HEK293 (cell line): ENCODE data around the gene TTYH2.

Source experiments
- CTCF ChIA-PET: fragments of 350-600 bp; formaldehyde crosslinking; extraction: SDS; loops from one replicate; lab custom pipeline; 2021; ENCODE audit warnings: antibody characterized with exemption; lab: Yijun Ruan, JAX
- POLR2A ChIA-PET: fragments of 300-600 bp; formaldehyde crosslinking; extraction: SDS; loops from one replicate; lab custom pipeline; 2020; ENCODE audit warnings: antibody characterized with exemption, inconsistent platforms; lab: Yijun Ruan, JAX
- H3K27ac ChIP-seq: fragments of 200-500 bp; sonication (Bioruptor generic); 2 replicates; pipeline ENCODE4 v1.5.1; 2014; ENCODE audit warnings: low read depth, low read length, control low read depth, inconsistent platforms; ENCODE audit errors: extremely low read depth
- H3K36me3 ChIP-seq, 2 experiments: fragments of 200-500 bp in 1 of 2; sonication (Bioruptor generic) in 1 of 2; 1 replicate in 1 of 2; 2 replicates in 1 of 2; pipeline ENCODE4 v1.5.1; 2014 to 2017; ENCODE audit warnings: inconsistent platforms in 2 of 2, low read length in 2 of 2; ENCODE audit not compliant: control insufficient read depth in 2 of 2, insufficient read depth in 1 of 2
- H3K4me1 ChIP-seq: fragments of 200-500 bp; sonication (Bioruptor generic); 2 replicates; pipeline ENCODE4 v1.5.1; 2014; ENCODE audit warnings: mild to moderate bottlenecking, low read length, inconsistent platforms; ENCODE audit not compliant: control insufficient read depth, insufficient read depth
- H3K4me3 ChIP-seq: 2 replicates; pipeline ENCODE4 v1.5.1; 2011; ENCODE audit warnings: low read depth, mild to moderate bottlenecking, control low read depth, low read length, moderate library complexity
- H3K9me3 ChIP-seq: fragments of 200-500 bp; sonication (Bioruptor generic); 2 replicates; pipeline ENCODE4 v1.5.1; 2014; ENCODE audit warnings: low read depth, low read length, inconsistent platforms; ENCODE audit not compliant: control insufficient read depth, insufficient read depth
- EGR2 ChIP-seq: fragments of 450-650 bp; formaldehyde crosslinking; IDR thresholded peaks from 2 replicates; pipeline ENCODE4 v1.5.1; 2016; ENCODE audit warnings: low read depth, missing biosample characterization, missing genetic modification characterization
- GLIS1 ChIP-seq: fragments of 450-650 bp; formaldehyde crosslinking; IDR thresholded peaks from 2 replicates; pipeline ENCODE4 v1.5.1; 2016; ENCODE audit warnings: missing biosample characterization, missing genetic modification characterization
- HOXD13 ChIP-seq: sonication (generic); formaldehyde crosslinking; IDR thresholded peaks from 2 replicates; pipeline ENCODE4 v1.8.0; 2022; ENCODE audit warnings: missing genetic modification reagents, borderline replicate concordance
- KLF9 ChIP-seq: fragments of 450-650 bp; formaldehyde crosslinking; IDR thresholded peaks from 2 replicates; pipeline ENCODE4 v1.5.1; 2016; ENCODE audit warnings: missing biosample characterization, missing genetic modification characterization, low read depth
- OSR2 ChIP-seq: fragments of 450-650 bp; formaldehyde crosslinking; IDR thresholded peaks from 2 replicates; pipeline ENCODE4 v1.5.1; 2016; ENCODE audit warnings: missing biosample characterization, missing genetic modification characterization
- PRDM1 ChIP-seq: fragments of 450-650 bp; formaldehyde crosslinking; IDR thresholded peaks from 2 replicates; pipeline ENCODE4; 2016; ENCODE audit warnings: missing biosample characterization, missing genetic modification characterization
- SCRT1 ChIP-seq: fragments of 450-650 bp; formaldehyde crosslinking; IDR thresholded peaks from 2 replicates; pipeline ENCODE4 v1.5.1; 2016; ENCODE audit warnings: missing biosample characterization, missing genetic modification characterization, borderline replicate concordance
- TSHZ1 ChIP-seq: fragments of 450-650 bp; formaldehyde crosslinking; IDR thresholded peaks from 2 replicates; pipeline ENCODE4 v1.5.1; 2016; ENCODE audit warnings: missing biosample characterization, missing genetic modification characterization, borderline replicate concordance
- ZBTB17 ChIP-seq: fragments of 450-650 bp; formaldehyde crosslinking; IDR thresholded peaks from 2 replicates; pipeline ENCODE4 v1.5.1; 2016; ENCODE audit warnings: missing biosample characterization, missing genetic modification characterization
- ZEB2 ChIP-seq: fragments of 450-650 bp; formaldehyde crosslinking; IDR thresholded peaks from 2 replicates; pipeline ENCODE4 v1.5.1; 2016; ENCODE audit warnings: missing biosample characterization, missing genetic modification characterization
- ZNF10 ChIP-seq: fragments of 450-650 bp; formaldehyde crosslinking; IDR thresholded peaks from 2 replicates; pipeline ENCODE4 v1.5.1; 2017; ENCODE audit warnings: missing biosample characterization, missing genetic modification characterization
- ZNF157 ChIP-seq: fragments of 450-650 bp; formaldehyde crosslinking; IDR thresholded peaks from 2 replicates; pipeline ENCODE4 v1.5.1; 2016; ENCODE audit warnings: missing biosample characterization, missing genetic modification characterization
- ZNF223 ChIP-seq: fragments of 450-650 bp; formaldehyde crosslinking; IDR thresholded peaks from 2 replicates; pipeline ENCODE4 v1.5.1; 2016; ENCODE audit warnings: missing biosample characterization, missing genetic modification characterization
- ZNF266 ChIP-seq: fragments of 450-650 bp; formaldehyde crosslinking; IDR thresholded peaks from 2 replicates; pipeline ENCODE4 v1.5.1; 2016; ENCODE audit warnings: missing biosample characterization, missing genetic modification characterization, low read depth
- ZNF324 ChIP-seq: fragments of 450-650 bp; formaldehyde crosslinking; IDR thresholded peaks from 2 replicates; pipeline ENCODE4 v1.5.1; 2016; ENCODE audit warnings: missing biosample characterization, missing genetic modification characterization
- ZNF335 ChIP-seq: fragments of 450-650 bp; formaldehyde crosslinking; conservative IDR thresholded peaks from 2 replicates; pipeline ENCODE4 v1.5.1; 2016; ENCODE audit warnings: missing biosample characterization, missing genetic modification characterization
- ZNF362 ChIP-seq: fragments of 450-650 bp; formaldehyde crosslinking; IDR thresholded peaks from 2 replicates; pipeline ENCODE4 v1.5.1; 2016; ENCODE audit warnings: missing biosample characterization, missing genetic modification characterization
- ZNF510 ChIP-seq: fragments of 450-650 bp; formaldehyde crosslinking; IDR thresholded peaks from 2 replicates; pipeline ENCODE4 v1.5.1; 2018; ENCODE audit warnings: mild to moderate bottlenecking, missing genetic modification characterization, missing biosample characterization; ENCODE audit not compliant: insufficient replicate concordance
- ZNF560 ChIP-seq: fragments of 450-650 bp; formaldehyde crosslinking; IDR thresholded peaks from 2 replicates; pipeline ENCODE4 v1.5.1; 2017; ENCODE audit warnings: missing biosample characterization, missing genetic modification characterization, borderline replicate concordance
- ZNF707 ChIP-seq: fragments of 450-650 bp; formaldehyde crosslinking; IDR thresholded peaks from 2 replicates; pipeline ENCODE4 v1.5.1; 2016; ENCODE audit warnings: missing biosample characterization, missing genetic modification characterization
- ZNF768 ChIP-seq: fragments of 450-650 bp; formaldehyde crosslinking; IDR thresholded peaks from 2 replicates; pipeline ENCODE4 v1.5.1; 2018; ENCODE audit warnings: missing biosample characterization, mild to moderate bottlenecking, missing genetic modification characterization
- ZNF837 ChIP-seq: fragments of 450-650 bp; formaldehyde crosslinking; IDR thresholded peaks from 2 replicates; pipeline ENCODE4 v1.5.1; 2016; ENCODE audit warnings: missing biosample characterization, missing genetic modification characterization
- ZSCAN16 ChIP-seq: fragments of 450-650 bp; formaldehyde crosslinking; IDR thresholded peaks from 2 replicates; pipeline ENCODE4 v1.5.1; 2016; ENCODE audit warnings: missing biosample characterization, missing genetic modification characterization
- TF ChIP-seq, protein P1 (sequence below): fragments of 450-650 bp; formaldehyde crosslinking; IDR thresholded peaks from 2 replicates; pipeline ENCODE4 v1.5.1; 2016; ENCODE audit warnings: missing biosample characterization, missing genetic modification characterization
- TF ChIP-seq, protein P2 (sequence below): fragments of 450-650 bp; formaldehyde crosslinking; IDR thresholded peaks from 2 replicates; pipeline ENCODE4 v1.5.1; 2016; ENCODE audit warnings: missing biosample characterization, missing genetic modification characterization
- TF ChIP-seq, protein P3 (sequence below): fragments of 450-650 bp; formaldehyde crosslinking; IDR thresholded peaks from 2 replicates; pipeline ENCODE4 v1.5.1; 2016; ENCODE audit warnings: missing biosample characterization, missing genetic modification characterization

TTYH2 gene

DNA sequence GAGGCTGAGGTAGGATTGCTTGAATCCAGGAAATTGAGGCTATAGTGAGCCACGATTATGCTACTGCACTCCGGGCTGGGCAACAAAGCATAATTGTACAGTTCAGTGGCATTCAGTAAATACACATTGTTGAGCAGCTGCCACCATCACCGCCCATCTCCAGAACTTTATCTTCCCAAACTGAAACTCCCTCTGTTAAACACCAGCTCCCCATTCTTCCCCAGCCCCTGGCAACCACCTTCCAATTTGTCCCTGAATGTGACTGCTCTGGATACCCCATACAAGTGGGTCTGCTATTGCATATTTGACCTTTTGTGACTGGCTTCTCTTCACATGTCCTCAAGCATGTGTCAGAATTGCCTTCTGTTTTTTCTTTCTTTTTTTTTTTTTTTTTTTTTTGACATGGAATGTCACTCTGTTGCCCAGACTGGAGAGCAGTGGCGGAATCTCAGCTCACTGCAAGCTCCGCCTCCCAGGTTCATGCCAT lies 7.0 kb upstream of the TTYH2 start (continued):
- no peak for TF ChIP-seq ZNF560 (tag by site-specific recombination)
- TF ChIP-seq ZSCAN16, result no peak
- 0 out of 2 replicates have a peak, but pooled peaks have one; percentile 16 for TF ChIP-seq ZBTB17 (tag by site-specific recombination)
- no peak for TF ChIP-seq ZNF223 (tag by site-specific recombination)
- TF ChIP-seq ZNF837 (tag by site-specific recombination), result no peak
- TF ChIP-seq ZNF510 (tag by site-specific recombination), result no peak
- no peak for TF ChIP-seq TSHZ1
- TF ChIP-seq ZEB2, result no peak
- TF ChIP-seq, protein P1, sequence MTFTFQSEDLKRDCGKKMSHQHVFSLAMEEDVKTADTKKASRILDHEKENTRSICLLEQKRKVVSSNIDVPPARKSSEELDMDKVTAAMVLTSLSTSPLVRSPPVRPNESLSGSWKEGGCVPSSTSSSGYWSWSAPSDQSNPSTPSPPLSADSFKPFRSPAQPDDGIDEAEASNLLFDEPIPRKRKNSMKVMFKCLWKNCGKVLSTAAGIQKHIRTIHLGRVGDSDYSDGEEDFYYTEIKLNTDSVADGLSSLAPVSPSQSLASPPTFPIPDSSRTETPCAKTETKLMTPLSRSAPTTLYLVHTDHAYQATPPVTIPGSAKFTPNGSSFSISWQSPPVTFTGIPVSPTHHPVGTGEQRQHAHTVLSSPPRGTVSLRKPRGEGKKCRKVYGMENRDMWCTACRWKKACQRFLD (tag by site-specific recombination), result no peak
- no peak for TF ChIP-seq ZNF10 (tag by site-specific recombination)
- peak; percentile 44 for TF ChIP-seq OSR2 (tag by site-specific recombination)
- no peak for TF ChIP-seq EGR2 (tag by site-specific recombination)
- no peak for TF ChIP-seq ZNF335 (tag by site-specific recombination)
- TF ChIP-seq ZNF362 (tag by site-specific recombination), result peak; percentile 83

DNA sequence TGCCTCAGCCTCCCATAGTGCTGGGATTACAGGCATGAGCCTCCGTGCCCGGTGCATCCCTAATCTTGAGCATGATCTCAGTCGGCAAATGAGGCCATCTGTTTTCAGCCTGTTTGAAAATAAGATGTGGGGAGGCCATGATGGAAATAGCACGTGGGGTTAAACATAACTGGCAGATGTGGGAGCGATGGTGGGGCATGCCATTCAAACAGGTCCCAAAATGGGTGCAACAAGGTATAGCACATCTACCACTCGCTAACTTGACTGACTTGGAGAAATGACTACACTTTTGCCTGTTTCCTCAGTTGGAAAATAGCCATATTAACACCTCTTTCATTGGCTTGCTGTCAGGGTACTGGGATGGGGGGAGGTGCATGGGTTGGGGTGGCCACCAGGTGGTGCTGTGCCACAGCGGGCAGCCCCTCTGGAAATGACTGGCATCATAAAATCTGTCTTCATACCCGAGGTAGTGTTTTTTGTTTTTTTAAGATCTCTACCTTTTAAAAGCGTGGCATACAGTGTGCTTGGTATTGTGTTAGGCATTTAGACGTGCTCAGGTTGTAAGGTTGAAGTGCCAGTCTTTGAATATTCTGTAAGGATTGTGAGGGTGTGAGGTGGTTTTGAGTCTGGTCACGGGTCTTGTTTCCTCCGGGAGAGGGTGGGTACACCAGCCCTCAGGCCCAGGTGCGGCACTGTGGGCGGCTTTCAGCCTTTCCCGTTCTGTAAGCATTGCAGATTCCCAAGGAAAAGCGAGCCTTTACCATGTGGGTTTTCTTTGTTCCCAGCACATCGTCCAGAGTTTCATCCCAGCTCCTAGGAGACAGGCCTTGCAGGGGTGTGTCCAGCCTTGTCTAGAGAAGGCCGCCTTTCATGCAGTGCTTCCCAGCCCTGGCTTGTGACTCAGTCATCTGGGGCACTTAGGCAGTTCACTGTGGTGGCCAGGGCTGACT lies 2.9 kb upstream of the TTYH2 start:
- Histone ChIP-seq H3K4me1 (peaks cover 4% of the 10 kb centered on the region; the same call in 1 of the 2 replicates), H3K36me3 (peaks cover 40 to 62% of the 10 kb centered on the region in 2 experiments), H3K27ac (no peak overlapping the region), H3K9me3 (no peaks in the 10 kb centered on the region), H3K4me3 (no peak overlapping the region)
- POLR2A ChIA-PET, result no interaction called here
- CTCF ChIA-PET, result interaction anchor here (0.7 to 2.4 kb wide), 5 partner anchors 11 to 151 kb away, joined by 3 to 18 read pairs (median 4); partner anchors contain the start of gene BTBD17
- TF ChIP-seq PRDM1 (peak; percentile 45; the same call in 1 of the 2 replicates), ZEB2 (peak; percentile 62), ZNF707 (tag by site-specific recombination) (no peak), KLF9 (no peak), HOXD13 (no peak), ZNF266 (tag by site-specific recombination) (no peak), ZNF324 (tag by site-specific recombination) (no peak), SCRT1 (tag by site-specific recombination) (peak; percentile 72; the same call in 1 of the 2 replicates), ZNF157 (tag by site-specific recombination) (no peak), GLIS1 (no peak), ZNF768 (tag by site-specific recombination) (no peak)
- TF ChIP-seq, protein P2, sequence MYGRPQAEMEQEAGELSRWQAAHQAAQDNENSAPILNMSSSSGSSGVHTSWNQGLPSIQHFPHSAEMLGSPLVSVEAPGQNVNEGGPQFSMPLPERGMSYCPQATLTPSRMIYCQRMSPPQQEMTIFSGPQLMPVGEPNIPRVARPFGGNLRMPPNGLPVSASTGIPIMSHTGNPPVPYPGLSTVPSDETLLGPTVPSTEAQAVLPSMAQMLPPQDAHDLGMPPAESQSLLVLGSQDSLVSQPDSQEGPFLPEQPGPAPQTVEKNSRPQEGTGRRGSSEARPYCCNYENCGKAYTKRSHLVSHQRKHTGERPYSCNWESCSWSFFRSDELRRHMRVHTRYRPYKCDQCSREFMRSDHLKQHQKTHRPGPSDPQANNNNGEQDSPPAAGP, result peak; percentile 43; the same call in 1 of the 2 replicates
- TF ChIP-seq, protein P3, sequence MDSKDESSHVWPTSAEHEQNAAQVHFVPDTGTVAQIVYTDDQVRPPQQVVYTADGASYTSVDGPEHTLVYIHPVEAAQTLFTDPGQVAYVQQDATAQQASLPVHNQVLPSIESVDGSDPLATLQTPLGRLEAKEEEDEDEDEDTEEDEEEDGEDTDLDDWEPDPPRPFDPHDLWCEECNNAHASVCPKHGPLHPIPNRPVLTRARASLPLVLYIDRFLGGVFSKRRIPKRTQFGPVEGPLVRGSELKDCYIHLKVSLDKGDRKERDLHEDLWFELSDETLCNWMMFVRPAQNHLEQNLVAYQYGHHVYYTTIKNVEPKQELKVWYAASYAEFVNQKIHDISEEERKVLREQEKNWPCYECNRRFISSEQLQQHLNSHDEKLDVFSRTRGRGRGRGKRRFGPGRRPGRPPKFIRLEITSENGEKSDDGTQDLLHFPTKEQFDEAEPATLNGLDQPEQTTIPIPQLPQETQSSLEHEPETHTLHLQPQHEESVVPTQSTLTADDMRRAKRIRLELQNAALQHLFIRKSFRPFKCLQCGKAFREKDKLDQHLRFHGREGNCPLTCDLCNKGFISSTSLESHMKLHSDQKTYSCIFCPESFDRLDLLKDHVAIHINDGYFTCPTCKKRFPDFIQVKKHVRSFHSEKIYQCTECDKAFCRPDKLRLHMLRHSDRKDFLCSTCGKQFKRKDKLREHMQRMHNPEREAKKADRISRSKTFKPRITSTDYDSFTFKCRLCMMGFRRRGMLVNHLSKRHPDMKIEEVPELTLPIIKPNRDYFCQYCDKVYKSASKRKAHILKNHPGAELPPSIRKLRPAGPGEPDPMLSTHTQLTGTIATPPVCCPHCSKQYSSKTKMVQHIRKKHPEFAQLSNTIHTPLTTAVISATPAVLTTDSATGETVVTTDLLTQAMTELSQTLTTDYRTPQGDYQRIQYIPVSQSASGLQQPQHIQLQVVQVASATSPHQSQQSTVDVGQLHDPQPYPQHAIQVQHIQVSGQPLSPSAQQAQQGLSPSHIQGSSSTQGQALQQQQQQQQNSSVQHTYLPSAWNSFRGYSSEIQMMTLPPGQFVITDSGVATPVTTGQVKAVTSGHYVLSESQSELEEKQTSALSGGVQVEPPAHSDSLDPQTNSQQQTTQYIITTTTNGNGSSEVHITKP (tag by site-specific recombination), result no peak
